ENCODE measurements around the gene CNTN4. TPM values are rescaled to one million over a fixed set of nuclear protein-coding genes. Genes with fewer than 3 reads are reported as not detected.

CNTN4 gene
- total and polyA plus RNA-seq, 2 donors (not counting 3 experiments of a cell fraction or from before 2014, with no cell fraction given): not detected

- H3K9me3 ChIP-seq (replicated peaks; ENCODE audit: control insufficient read depth, insufficient read depth, low read length): no peaks in the 10 kb centered on the region
- H3K4me1 ChIP-seq (ENCODE audit: control insufficient read depth, extremely low read depth, insufficient read depth, low read length): no peaks in the 10 kb centered on the region
- no peak overlapping the region for H3K9ac ChIP-seq (replicated peaks; ENCODE audit: extremely low read depth, insufficient read depth, low read length)
- dilution Hi-C loops (cut with MboI; ENCODE audit: extremely low pct_ligation_motif_present, low sequenced_read_pairs) (no loop called here), intact Hi-C loops (cut with micrococcal nuclease) (no loop called here)
- no peak for FAIRE-seq
- no peaks in the 10 kb centered on the region for H3K9me1 ChIP-seq (replicated peaks; ENCODE audit: control insufficient read depth, extremely low read depth, insufficient read depth, low read length)
- no peaks in the 10 kb centered on the region for H3K79me2 ChIP-seq (ENCODE audit: control insufficient read depth, insufficient read depth, low read length)
- no peak overlapping the region for H3K27ac ChIP-seq (ENCODE audit: insufficient read depth, low read depth, low read length)
- no peaks in the 10 kb centered on the region for H3K27me3 ChIP-seq (ENCODE audit: control insufficient read depth in 2 of 2, insufficient read depth in 2 of 2, low read length in 2 of 2)
- TF ChIP-seq FOS (IDR thresholded peaks at IDR 0.05; ENCODE audit: borderline replicate concordance, insufficient read depth, low read length) (no peak), MYC (IDR thresholded peaks at IDR 0.05; ENCODE audit: low read depth, low read length) (no peak), POLR2AphosphoS5 (IDR thresholded peaks at IDR 0.05; ENCODE audit: insufficient read depth, low read depth, low read length) (no peak), POLR2A (IDR thresholded peaks at IDR 0.05; ENCODE audit: low read depth, low read length) (no peak), JUN (IDR thresholded peaks at IDR 0.05; ENCODE audit: borderline replicate concordance, insufficient read depth, insufficient read length, low read depth) (no peak), GATA2 (IDR thresholded peaks at IDR 0.05; ENCODE audit: insufficient read depth, insufficient read length, low read depth, low read length) (no peak), MAX (IDR thresholded peaks at IDR 0.05; ENCODE audit: insufficient read depth, insufficient read length) (no peak), EZH2 (IDR thresholded peaks at IDR 0.05; ENCODE audit: borderline replicate concordance, low read depth, low read length, severe bottlenecking) (no peak), CTCF (IDR thresholded peaks at IDR 0.05; ENCODE audit: extremely low read depth in 1 of 2, insufficient read depth in 1 of 2, low read depth in 1 of 2, low read length in 2 of 2) (no peak)
- no TSS peak for BruUV-seq (replicated peaks)
- ChIA-PET POLR2A (no interaction called here), CTCF (no interaction called here)
- no peak overlapping the region for H2AFZ ChIP-seq (ENCODE audit: low read depth, low read length)
- no peaks in the 10 kb centered on the region for H3K36me3 ChIP-seq (ENCODE audit: control insufficient read depth in 2 of 2, extremely low read depth in 1 of 2, insufficient read depth in 2 of 2, low read length in 2 of 2)
- H4K20me1 ChIP-seq (replicated peaks; ENCODE audit: control insufficient read depth, extremely low read depth, insufficient read depth, low read length): no peaks in the 10 kb centered on the region
- DNase-seq (ENCODE audit: low read depth, low spot score): no peak
- no peak overlapping the region for H3K4me3 ChIP-seq (replicated peaks in 1 of 3; ENCODE audit: insufficient read depth in 1 of 3, low read depth in 1 of 3, low read length in 3 of 3)
- H3K4me2 ChIP-seq (ENCODE audit: insufficient read depth, low read length): no peak overlapping the region
These were observed 846.5 kb downstream of the CNTN4 start for GRCh38 chr3:2945121-2945520.

Measured in endothelial cell of umbilical vein (primary cell).